B cell (primary cell): Measurements from ENCODE around the gene ARHGAP4. TPM values are rescaled to one million over a fixed set of nuclear protein-coding genes. Genes with fewer than 3 reads are reported as not detected.
A peak's percentile ranks its signal among the peaks of the same experiment; 100 is the strongest.

Experiments used
- ATAC-seq: fragments of 200-7000 bp; cut with Tn5 transposase; one replicate; pipeline ENCODE4 v1.10.0; 2021; ENCODE audit warnings: low read depth, mild to moderate bottlenecking, moderate number of reproducible peaks, moderate library complexity
- CTCF ChIA-PET: fragments of 350-600 bp; sonication (Branson Sonifier 250); formaldehyde crosslinking; loops from one replicate; lab custom pipeline; 2021; ENCODE audit warnings: antibody characterized with exemption, inconsistent platforms; lab: Charles Lee
- POLR2A ChIA-PET: fragments of 350-600 bp; sonication (Branson Sonifier 250); formaldehyde crosslinking; loops from one replicate; lab custom pipeline; 2021; ENCODE audit warnings: antibody characterized with exemption; lab: Charles Lee
- DNase-seq: peaks from one replicate; pipeline ENCODE4 v3.0.0; 2013
- H2AFZ ChIP-seq: 2 replicates; pipeline ENCODE4 v1.6.1; 2012; ENCODE audit warnings: mild to moderate bottlenecking, low read depth, low read length; ENCODE audit not compliant: insufficient read depth, poor library complexity, severe bottlenecking
- H3K27ac ChIP-seq, 2 donors: 1 replicate in 1 of 2; 2 replicates in 1 of 2; pipeline ENCODE4 v1.5.1; 2012 to 2013; ENCODE audit warnings: low read length in 2 of 2, mild to moderate bottlenecking in 2 of 2, moderate library complexity in 1 of 2
- H3K27me3 ChIP-seq, 4 experiments: fragments of 200-600 bp in 1 of 4; sonication (generic) in 1 of 4; replicated peaks in 1 of 4; 1 replicate in 2 of 4; 2 replicates in 2 of 4; pipeline versions ENCODE4 v1.6.1 to v1.7.0; 2013 to 2016; ENCODE audit warnings: low read length in 3 of 4, mild to moderate bottlenecking in 2 of 4, mixed read lengths in 1 of 4, moderate library complexity in 1 of 4; ENCODE audit not compliant: insufficient read depth in 4 of 4, control insufficient read depth in 3 of 4; ENCODE audit errors: control extremely low read depth in 1 of 4
- H3K36me3 ChIP-seq, 2 experiments: replicated peaks in 1 of 2; 1 replicate in 1 of 2; 2 replicates in 1 of 2; pipeline versions ENCODE4 v1.6.1 to v1.7.1; 2013; ENCODE audit warnings: low read length in 1 of 2; ENCODE audit not compliant: insufficient read depth in 2 of 2, control insufficient read depth in 1 of 2; ENCODE audit errors: control extremely low read depth in 1 of 2, extremely low read depth in 1 of 2
- H3K4me1 ChIP-seq, 2 donors: fragments of 200-600 bp in 1 of 2; sonication (generic) in 1 of 2; 1 replicate in 1 of 2; 2 replicates in 1 of 2; pipeline versions ENCODE4 v1.5.1 to v1.6.1; 2013 to 2017; ENCODE audit warnings: low read length in 2 of 2; ENCODE audit not compliant: control insufficient read depth in 2 of 2, insufficient read depth in 2 of 2
- H3K4me2 ChIP-seq: replicated peaks from 2 replicates; pipeline ENCODE3; 2012; ENCODE audit warnings: mild to moderate bottlenecking, low read depth, low read length; ENCODE audit not compliant: poor library complexity, severe bottlenecking
- H3K4me3 ChIP-seq, 5 experiments: fragments of 200-600 bp in 1 of 5; sonication (generic) in 1 of 5; 1 replicate in 3 of 5; 2 replicates in 2 of 5; pipeline versions ENCODE4 v1.5.1 to v1.7.0; 2011 to 2016; ENCODE audit warnings: low read length in 4 of 5, mild to moderate bottlenecking in 4 of 5, low read depth in 2 of 5, control low read depth in 1 of 5, moderate library complexity in 1 of 5; ENCODE audit not compliant: insufficient read depth in 1 of 5; ENCODE audit errors: control extremely low read depth in 1 of 5, extremely low read depth in 1 of 5
- H3K79me2 ChIP-seq: fragments of 200-600 bp; sonication (generic); one replicate; pipeline ENCODE4 v1.6.0; 2016; ENCODE audit warnings: low read length; ENCODE audit not compliant: control insufficient read depth, insufficient read depth
- H3K9ac ChIP-seq: fragments of 200-600 bp; sonication (generic); 2 replicates; pipeline ENCODE4 v1.6.1; 2017; ENCODE audit warnings: mild to moderate bottlenecking, low read length, moderate library complexity
- H3K9me3 ChIP-seq, 3 donors: one replicate each; pipeline versions ENCODE4 v1.6.1 to v1.7.1; 2013; ENCODE audit warnings: low read length in 2 of 3; ENCODE audit not compliant: control insufficient read depth in 2 of 3, insufficient read depth in 1 of 3; ENCODE audit errors: control extremely low read depth in 1 of 3
- H4K20me1 ChIP-seq: 2 replicates; pipeline ENCODE4 v1.6.0; 2012; ENCODE audit warnings: mild to moderate bottlenecking, low read length; ENCODE audit not compliant: insufficient read depth, control insufficient read depth, poor library complexity, severe bottlenecking
- H3K27ac Mint-ChIP-seq: one replicate; pipeline ENCODE4 v1.8.0; 2021; ENCODE audit warnings: mixed read lengths
- H3K27me3 Mint-ChIP-seq: one replicate; pipeline ENCODE4 v1.8.0; 2021; ENCODE audit warnings: mixed read lengths
- H3K4me1 Mint-ChIP-seq: one replicate; pipeline ENCODE4 v1.8.0; 2021; ENCODE audit warnings: mixed read lengths
- H3K4me3 Mint-ChIP-seq: one replicate; pipeline ENCODE4 v1.8.0; 2021; ENCODE audit warnings: mixed read lengths
- H3K9me3 Mint-ChIP-seq: one replicate; pipeline ENCODE4 v1.8.0; 2022; ENCODE audit warnings: mixed read lengths; ENCODE audit not compliant: insufficient read depth
- EZH2 ChIP-seq: IDR thresholded peaks from 2 replicates; pipeline ENCODE4 v1.6.1; 2012; ENCODE audit warnings: borderline replicate concordance, low read depth, mild to moderate bottlenecking, moderate library complexity, low read length; ENCODE audit not compliant: insufficient read depth, poor library complexity, severe bottlenecking
- whole genome bisulfite sequencing: methylation state at CpG from one replicate; pipeline ENCODE4 v1.1.5; 2013; ENCODE audit warnings: missing lambda C conversion rate; ENCODE audit not compliant: insufficient coverage; 5-methylcytosine and 5-hydroxymethylcytosine counted together
- intact Hi-C: fragments of 100-400 bp; cut with micrococcal nuclease; formaldehyde crosslinking; loops from one replicate; pipeline ENCODE4 v1.10.0; 2022
- polyA plus RNA-seq: library from polyadenylated mRNA; depleted of rRNA; stranded (reverse); fragments of >200 nt; gene quantifications from 2 replicates; pipeline ENCODE4 v1.2.3, GENCODE V29; 2012
- total RNA-seq, 2 donors: library from RNA; stranded (reverse); fragments of 120-200 nt in 1 of 2; gene quantifications; 1 replicate in 1 of 2; 2 replicates in 1 of 2; pipeline versions ENCODE4 v1.2.3 to v1.2.4, GENCODE V29; 2013 to 2022
- TF ChIP-seq, protein P1 (sequence below): fragments of 200-600 bp; IDR thresholded peaks from one replicate; pipeline ENCODE4 v1.8.0; 2022; ENCODE audit warnings: antibody characterized with exemption, mild to moderate bottlenecking

Gene ARHGAP4
- total and polyA plus RNA-seq, 2 donors (not counting 1 experiment from before 2014, with no cell fraction given), result 242 to 711 TPM

DNA sequence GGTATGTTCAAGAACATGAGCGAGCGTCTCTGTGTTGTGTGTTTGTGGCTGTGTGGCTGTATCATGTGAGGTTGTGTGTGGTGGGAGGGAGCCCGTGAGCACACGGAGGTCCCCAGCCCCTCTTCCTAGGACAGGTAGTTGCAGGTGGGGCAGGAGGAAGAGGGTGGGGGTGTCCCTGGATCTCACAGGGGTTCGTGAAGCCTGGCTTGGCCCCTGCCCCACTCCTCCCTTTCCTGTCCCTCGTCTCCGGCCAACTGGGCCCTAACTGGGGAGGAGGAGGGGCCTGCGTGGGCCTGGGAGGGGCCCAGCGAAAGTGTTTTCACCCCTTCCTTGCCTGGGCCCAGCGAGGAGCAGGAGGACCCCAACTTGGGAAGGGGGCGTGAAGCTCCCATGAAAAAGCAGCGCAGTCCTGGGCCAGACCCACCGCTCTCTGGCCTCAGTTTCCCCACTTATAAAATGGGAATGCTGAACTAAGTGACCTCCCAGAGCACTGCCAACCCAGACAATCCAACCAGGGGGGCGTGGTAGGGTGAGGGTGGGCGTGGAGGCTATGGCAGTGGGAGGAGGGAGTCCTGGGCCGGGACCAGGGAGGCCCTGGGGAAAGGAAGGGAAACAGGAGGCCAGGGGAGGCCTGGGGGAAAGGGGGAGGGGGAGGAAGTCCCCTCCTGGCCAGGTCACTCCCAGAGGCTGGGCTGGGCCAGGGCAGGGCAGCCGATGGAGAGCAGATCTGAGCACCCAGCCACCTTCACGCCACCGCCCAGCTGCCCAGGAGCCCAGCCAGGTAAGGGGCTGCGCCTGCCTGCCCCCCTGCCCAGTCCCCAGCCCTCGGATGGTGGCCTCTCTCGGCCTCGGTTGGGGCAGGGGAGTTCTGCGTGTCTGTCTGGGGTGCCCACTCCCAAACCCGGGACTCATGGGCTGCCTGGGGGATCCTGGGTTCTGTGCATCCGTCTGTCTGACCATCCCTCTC lies 21.8 kb downstream of the ARHGAP4 start, which contains the start of gene AVPR2:
AVPR2 (plus strand) TSS at position 683 of the 967 bp plus-strand sequence. CDS start 473 bp downstream, outside the sequence.
- no peak within 1 kb of the TSS for H3K9ac ChIP-seq
- peak within 1 kb of the TSS in 1 of 5 experiments; percentile 12 for H3K4me3 ChIP-seq
- peaks cover 46% of the 10 kb centered on the region for H3K4me1 Mint-ChIP-seq
- peaks cover 45 to 48% of the 10 kb centered on the region in 2 donors for H3K4me1 ChIP-seq
- H3K9me3 ChIP-seq, result no peaks in the 10 kb centered on the region
- ChIA-PET CTCF (no interaction called here), POLR2A (no interaction called here)
- peak within 1 kb of the TSS in 1 of 2 donors; percentile 52 for H3K27ac ChIP-seq
- H3K9me3 Mint-ChIP-seq, result no peaks in the 10 kb centered on the region
- H3K27me3 ChIP-seq, result no peaks in the 10 kb centered on the region
- peak within 1 kb of the TSS; percentile 73 for H3K4me3 Mint-ChIP-seq
- H3K4me2 ChIP-seq, result peak within 1 kb of the TSS; percentile 47
- no peak for TF ChIP-seq EZH2
- TF ChIP-seq, protein P1, sequence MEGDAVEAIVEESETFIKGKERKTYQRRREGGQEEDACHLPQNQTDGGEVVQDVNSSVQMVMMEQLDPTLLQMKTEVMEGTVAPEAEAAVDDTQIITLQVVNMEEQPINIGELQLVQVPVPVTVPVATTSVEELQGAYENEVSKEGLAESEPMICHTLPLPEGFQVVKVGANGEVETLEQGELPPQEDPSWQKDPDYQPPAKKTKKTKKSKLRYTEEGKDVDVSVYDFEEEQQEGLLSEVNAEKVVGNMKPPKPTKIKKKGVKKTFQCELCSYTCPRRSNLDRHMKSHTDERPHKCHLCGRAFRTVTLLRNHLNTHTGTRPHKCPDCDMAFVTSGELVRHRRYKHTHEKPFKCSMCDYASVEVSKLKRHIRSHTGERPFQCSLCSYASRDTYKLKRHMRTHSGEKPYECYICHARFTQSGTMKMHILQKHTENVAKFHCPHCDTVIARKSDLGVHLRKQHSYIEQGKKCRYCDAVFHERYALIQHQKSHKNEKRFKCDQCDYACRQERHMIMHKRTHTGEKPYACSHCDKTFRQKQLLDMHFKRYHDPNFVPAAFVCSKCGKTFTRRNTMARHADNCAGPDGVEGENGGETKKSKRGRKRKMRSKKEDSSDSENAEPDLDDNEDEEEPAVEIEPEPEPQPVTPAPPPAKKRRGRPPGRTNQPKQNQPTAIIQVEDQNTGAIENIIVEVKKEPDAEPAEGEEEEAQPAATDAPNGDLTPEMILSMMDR, result no peak
- peak within 1 kb of the TSS; percentile 95 for H3K27ac Mint-ChIP-seq
- H3K36me3 ChIP-seq, result peaks cover 0 to 10% of the 10 kb centered on the region in 2 experiments
- no peak for DNase-seq
- no peaks in the 10 kb centered on the region for H3K79me2 ChIP-seq
- intact Hi-C loops, result no loop called here
- H3K27me3 Mint-ChIP-seq, result no peaks in the 10 kb centered on the region
- 45% methylated on average over 12 of the region's 26 CpGs for WGBS
- peaks cover 5% of the 10 kb centered on the region for H4K20me1 ChIP-seq
- no peak for ATAC-seq
- H2AFZ ChIP-seq, result peak within 1 kb of the TSS; percentile 22
